Progenitor cell of endocrine pancreas (in vitro differentiated cells): ENCODE results near the gene ABCB6. TPM values are rescaled to one million over a fixed set of nuclear protein-coding genes. Genes with fewer than 3 reads are reported as not detected.

ENCODE experiments used
- DNase-seq: peaks from one replicate; pipeline ENCODE4 v3.0.0; 2021; ENCODE audit warnings: low spot score; ENCODE audit not compliant: unreplicated experiment
- H3K27ac Mint-ChIP-seq: 2 replicates; pipeline ENCODE4 v1.8.0; 2021; ENCODE audit warnings: mild to moderate bottlenecking, moderate library complexity, mixed read lengths
- H3K27me3 Mint-ChIP-seq: 2 replicates; pipeline ENCODE4 v1.8.0; 2021; ENCODE audit warnings: mixed read lengths
- H3K36me3 Mint-ChIP-seq: 2 replicates; pipeline ENCODE4 v1.8.0; 2022; ENCODE audit warnings: mixed read lengths; ENCODE audit not compliant: insufficient read depth
- H3K4me1 Mint-ChIP-seq: 2 replicates; pipeline ENCODE4 v1.8.0; 2021; ENCODE audit warnings: low read depth, mixed read lengths
- H3K4me3 Mint-ChIP-seq: 2 replicates; pipeline ENCODE4 v1.8.0; 2021; ENCODE audit warnings: low read depth, mild to moderate bottlenecking, moderate library complexity, mixed read lengths
- H3K9me3 Mint-ChIP-seq: 2 replicates; pipeline ENCODE4 v1.8.0; 2021; ENCODE audit warnings: low read depth, mixed read lengths
- total RNA-seq: library from RNA; stranded (reverse); gene quantifications from 2 replicates; pipeline ENCODE4 v1.2.1, GENCODE V29; 2021
- TF ChIP-seq, protein P1 (sequence below): fragments of 200-600 bp; sonication (generic); IDR thresholded peaks from one replicate; pipeline ENCODE4 v1.5.0; 2021; ENCODE audit warnings: antibody characterized with exemption, mild to moderate bottlenecking; ENCODE audit not compliant: unreplicated experiment

ABCB6 gene
- total RNA-seq, 1 donor from 2014 or later, result 26.7 TPM

GRCh38 chr2:219234331-219234730 is 15.6 kb upstream of the ABCB6 start:
- H3K27ac Mint-ChIP-seq, result no peak overlapping the region
- no peak overlapping the region for H3K4me3 Mint-ChIP-seq
- peaks cover 9% of the 10 kb centered on the region for H3K4me1 Mint-ChIP-seq
- peaks cover 21% of the 10 kb centered on the region for H3K36me3 Mint-ChIP-seq
- TF ChIP-seq, protein P1, sequence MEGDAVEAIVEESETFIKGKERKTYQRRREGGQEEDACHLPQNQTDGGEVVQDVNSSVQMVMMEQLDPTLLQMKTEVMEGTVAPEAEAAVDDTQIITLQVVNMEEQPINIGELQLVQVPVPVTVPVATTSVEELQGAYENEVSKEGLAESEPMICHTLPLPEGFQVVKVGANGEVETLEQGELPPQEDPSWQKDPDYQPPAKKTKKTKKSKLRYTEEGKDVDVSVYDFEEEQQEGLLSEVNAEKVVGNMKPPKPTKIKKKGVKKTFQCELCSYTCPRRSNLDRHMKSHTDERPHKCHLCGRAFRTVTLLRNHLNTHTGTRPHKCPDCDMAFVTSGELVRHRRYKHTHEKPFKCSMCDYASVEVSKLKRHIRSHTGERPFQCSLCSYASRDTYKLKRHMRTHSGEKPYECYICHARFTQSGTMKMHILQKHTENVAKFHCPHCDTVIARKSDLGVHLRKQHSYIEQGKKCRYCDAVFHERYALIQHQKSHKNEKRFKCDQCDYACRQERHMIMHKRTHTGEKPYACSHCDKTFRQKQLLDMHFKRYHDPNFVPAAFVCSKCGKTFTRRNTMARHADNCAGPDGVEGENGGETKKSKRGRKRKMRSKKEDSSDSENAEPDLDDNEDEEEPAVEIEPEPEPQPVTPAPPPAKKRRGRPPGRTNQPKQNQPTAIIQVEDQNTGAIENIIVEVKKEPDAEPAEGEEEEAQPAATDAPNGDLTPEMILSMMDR, result no peak
- DNase-seq, result no peak
- H3K9me3 Mint-ChIP-seq, result no peaks in the 10 kb centered on the region
- H3K27me3 Mint-ChIP-seq, result no peaks in the 10 kb centered on the region

DNA sequence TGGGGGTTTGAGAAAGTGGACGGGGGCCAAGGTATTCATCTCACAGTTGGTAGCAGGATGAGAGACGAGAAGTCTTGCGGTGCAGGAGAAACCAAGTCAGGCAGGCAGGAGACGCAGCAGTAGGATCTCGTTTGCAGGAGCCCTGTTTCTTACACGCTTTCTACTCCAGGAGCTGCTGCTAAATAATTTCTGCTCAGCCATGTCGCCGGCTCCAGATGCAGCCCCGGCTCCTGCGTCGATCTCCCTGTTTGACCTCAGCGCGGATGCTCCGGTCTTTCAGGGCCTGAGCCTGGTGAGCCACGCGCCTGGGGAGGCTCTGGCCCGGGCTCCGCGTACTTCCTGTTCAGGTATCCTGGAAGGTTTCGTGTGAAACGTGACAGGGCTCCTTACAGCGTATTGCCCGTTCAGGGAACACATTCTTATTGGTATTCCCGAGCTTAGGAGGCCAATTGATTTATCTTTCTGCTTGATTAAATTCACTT is 11.3 kb upstream of the ABCB6 start:
- Mint-ChIP-seq H3K27me3 (no peaks in the 10 kb centered on the region), H3K27ac (peak overlapping the region; percentile 99), H3K4me3 (peak overlapping the region; percentile 98), H3K4me1 (peaks cover 18% of the 10 kb centered on the region), H3K9me3 (no peaks in the 10 kb centered on the region), H3K36me3 (peaks cover 14% of the 10 kb centered on the region)
- TF ChIP-seq, protein P1, result no peak
- DNase-seq, result no peak

DNA sequence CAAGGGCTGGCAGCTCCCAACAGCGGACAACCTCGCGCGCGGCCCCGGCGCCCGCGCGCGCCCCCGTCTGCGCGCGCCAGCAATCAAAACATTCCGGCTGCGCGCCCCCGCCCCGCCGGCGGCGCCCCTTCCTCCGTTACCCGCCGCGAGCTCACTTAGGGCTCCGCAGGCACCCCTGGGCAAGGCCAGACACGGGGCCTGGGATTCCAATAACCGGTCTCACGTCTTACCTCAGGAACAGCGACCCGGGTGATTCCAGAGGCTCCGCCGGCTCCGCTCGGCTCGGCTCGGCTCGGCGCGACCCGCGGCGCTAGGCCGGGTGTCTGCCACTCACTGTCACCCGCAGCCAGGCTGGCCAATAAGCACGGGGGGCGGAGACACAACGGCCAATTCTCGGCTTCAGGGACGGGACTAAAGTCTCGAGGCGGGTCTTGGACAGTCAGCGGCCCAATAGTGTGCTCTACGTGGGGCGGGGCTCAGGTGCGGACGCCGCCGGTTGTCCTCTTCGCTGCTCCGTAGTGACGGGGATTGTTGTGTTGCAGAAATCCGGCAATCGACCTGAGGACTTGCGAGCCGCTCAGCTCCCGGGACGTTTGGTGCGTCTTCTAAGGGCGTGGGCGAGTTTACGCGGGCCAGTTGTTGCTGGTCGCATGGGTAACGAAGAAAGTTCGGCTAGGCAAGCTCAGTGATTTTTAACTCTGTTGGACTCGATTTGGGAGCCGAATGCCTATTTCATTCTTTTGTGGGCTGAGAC is 10.7 kb upstream of the ABCB6 start, which contains the start of the genes ANKZF1 and ATG9A:
Gene ANKZF1, plus strand, starts transcription at position 502 of the 754 bp plus-strand sequence. CDS start 452 bp downstream, outside the sequence.
Gene ATG9A, minus strand, starts transcription at position 332 of the 754 bp plus-strand sequence. CDS start 1,612 bp downstream, outside the sequence.
- peaks cover 15% of the 10 kb centered on the region for H3K36me3 Mint-ChIP-seq
- H3K9me3 Mint-ChIP-seq, result no peaks in the 10 kb centered on the region
- H3K4me3 Mint-ChIP-seq, result peak within 1 kb of the TSS; percentile 98
- H3K4me1 Mint-ChIP-seq, result peaks cover 18% of the 10 kb centered on the region
- H3K27ac Mint-ChIP-seq, result peak within 1 kb of the TSS; percentile 99
- DNase-seq, result peak; percentile 97
- no peaks in the 10 kb centered on the region for H3K27me3 Mint-ChIP-seq
- TF ChIP-seq, protein P1, result no peak

DNA sequence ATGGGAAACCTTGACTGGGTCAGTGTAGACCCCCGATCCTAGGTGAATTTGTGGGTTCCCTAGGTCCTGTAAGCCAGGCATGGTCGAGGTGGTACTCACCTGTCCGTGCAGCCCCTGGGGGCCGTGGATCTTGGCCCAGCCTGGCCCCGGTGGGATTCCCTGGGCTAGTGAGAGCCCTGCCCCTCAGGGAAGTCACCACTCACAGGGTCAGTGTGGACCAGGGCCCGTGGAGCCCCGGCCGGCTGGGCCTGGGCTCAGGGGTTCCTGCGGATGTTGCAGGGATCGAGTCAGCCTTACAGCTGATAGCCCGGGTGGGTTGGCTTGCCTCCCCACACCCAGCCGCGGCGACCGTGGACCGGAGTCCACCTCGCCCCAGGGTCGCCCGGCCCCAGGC is 10.2 kb upstream of the ABCB6 start:
- Mint-ChIP-seq H3K27ac (no peak overlapping the region), H3K4me1 (peaks cover 18% of the 10 kb centered on the region), H3K36me3 (peaks cover 12% of the 10 kb centered on the region), H3K9me3 (no peaks in the 10 kb centered on the region), H3K4me3 (peak overlapping the region; percentile 70), H3K27me3 (no peaks in the 10 kb centered on the region)
- DNase-seq, result no peak
- TF ChIP-seq, protein P1, result no peak

DNA sequence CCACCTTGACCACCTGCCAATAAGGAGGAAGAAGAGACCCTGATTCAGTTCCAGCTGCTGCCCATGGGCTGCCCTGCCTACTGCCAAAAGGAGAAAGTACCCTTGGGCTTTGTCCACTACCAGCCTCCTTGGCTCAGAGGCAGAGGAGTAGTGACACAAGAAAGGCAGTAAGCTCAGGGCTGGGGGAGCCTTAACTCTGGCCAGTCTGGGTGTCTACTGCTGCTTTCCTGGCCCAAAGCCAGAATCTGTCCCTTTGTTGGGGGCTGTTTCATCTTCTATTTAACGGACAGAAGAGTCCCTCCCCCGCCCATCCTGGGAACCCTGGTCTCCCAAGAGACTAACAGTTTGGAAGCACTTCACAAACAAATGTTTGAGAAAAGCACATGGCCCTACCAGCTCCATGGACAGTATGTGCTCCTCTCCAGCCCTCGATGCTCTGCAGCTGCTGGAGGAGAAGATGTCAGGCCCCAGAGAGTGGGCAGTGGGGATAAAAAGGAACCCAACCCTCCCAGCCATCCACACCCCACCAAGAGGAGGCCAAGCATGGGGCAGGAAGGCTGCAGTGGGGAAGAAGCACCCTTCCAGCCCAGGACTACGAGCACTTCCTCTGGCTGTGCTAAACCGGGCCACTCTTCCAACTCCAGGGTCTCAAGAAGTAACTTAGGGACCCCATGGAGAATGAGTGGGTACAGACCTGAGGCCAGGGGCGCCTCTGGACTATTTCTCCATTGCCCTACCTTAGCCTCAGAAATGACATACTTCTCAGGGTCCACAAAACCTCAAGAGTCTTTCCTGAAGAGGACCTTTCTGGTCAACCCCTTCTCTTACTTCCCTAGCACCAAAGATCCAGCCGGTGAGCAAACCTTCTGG is 9.5 kb upstream of the ABCB6 start:
- peaks cover 13% of the 10 kb centered on the region for H3K36me3 Mint-ChIP-seq
- H3K4me1 Mint-ChIP-seq, result peaks cover 18% of the 10 kb centered on the region
- TF ChIP-seq, protein P1, result no peak
- H3K4me3 Mint-ChIP-seq, result peak overlapping the region; percentile 70
- no peak for DNase-seq
- peak overlapping the region; percentile 78 for H3K27ac Mint-ChIP-seq
- H3K9me3 Mint-ChIP-seq, result no peaks in the 10 kb centered on the region
- no peaks in the 10 kb centered on the region for H3K27me3 Mint-ChIP-seq
